Effector memory CD4-positive, alpha-beta T cell (primary cell): ENCODE results near the gene ELOA2.
"Not testable (repeated sequence)": the region's sequence is repeated elsewhere in the genome, so short reads cannot be mapped to it uniquely, and the experiment has no call there.

Source experiments
- DNase-seq, 3 donors: peaks; one replicate each; pipeline ENCODE4 v3.0.0-alpha.2; 2020
- H3K27ac ChIP-seq: 2 replicates; pipeline ENCODE4 v1.7.0; 2013; ENCODE audit warnings: mild to moderate bottlenecking, low read length, moderate library complexity; ENCODE audit not compliant: insufficient read depth, poor library complexity, severe bottlenecking
- H3K27me3 ChIP-seq: replicated peaks from 2 replicates; pipeline ENCODE4 v1.7.0; 2013; ENCODE audit warnings: mild to moderate bottlenecking, low read length; ENCODE audit not compliant: insufficient read depth, control insufficient read depth, poor library complexity, severe bottlenecking
- H3K36me3 ChIP-seq: 2 replicates; pipeline ENCODE4 v1.7.0; 2013; ENCODE audit warnings: mild to moderate bottlenecking, low read length, moderate library complexity; ENCODE audit not compliant: control insufficient read depth, insufficient read depth
- H3K4me1 ChIP-seq: 2 replicates; pipeline ENCODE4 v1.7.0; 2013; ENCODE audit warnings: low read length, mild to moderate bottlenecking; ENCODE audit not compliant: control insufficient read depth, insufficient read depth, poor library complexity, severe bottlenecking
- H3K4me3 ChIP-seq: 2 replicates; pipeline ENCODE4 v1.7.0; 2013; ENCODE audit warnings: low read length, low read depth, mild to moderate bottlenecking; ENCODE audit not compliant: insufficient read depth, poor library complexity, severe bottlenecking
- H3K9me3 ChIP-seq: 2 replicates; pipeline ENCODE4 v1.7.0; 2013; ENCODE audit warnings: mild to moderate bottlenecking, low read length, moderate library complexity; ENCODE audit not compliant: control insufficient read depth

ELOA2 gene

GRCh38 chr18:47023769-47024465, 11.5 kb downstream of the ELOA2 start:
- not testable (repeated sequence) for H3K36me3 ChIP-seq, H3K4me3 ChIP-seq, H3K27me3 ChIP-seq, H3K4me1 ChIP-seq, H3K27ac ChIP-seq, H3K9me3 ChIP-seq, DNase-seq

GRCh38 chr18:47022821-47023220, 12.6 kb downstream of the ELOA2 start:
- H3K9me3 ChIP-seq, DNase-seq, H3K27ac ChIP-seq, H3K27me3 ChIP-seq, H3K4me3 ChIP-seq, H3K36me3 ChIP-seq, H3K4me1 ChIP-seq: not testable (repeated sequence)

- DNase-seq, H3K4me3 ChIP-seq, H3K27me3 ChIP-seq, H3K4me1 ChIP-seq, H3K9me3 ChIP-seq, H3K36me3 ChIP-seq, H3K27ac ChIP-seq: not testable (repeated sequence)
Measured at GRCh38 chr18:47020757-47021156, 14.7 kb downstream of the ELOA2 start.

GRCh38 chr18:47019870-47020269, 15.6 kb downstream of the ELOA2 start:
- not testable (repeated sequence) for H3K27ac ChIP-seq, H3K27me3 ChIP-seq, H3K9me3 ChIP-seq, DNase-seq, H3K4me3 ChIP-seq, H3K36me3 ChIP-seq, H3K4me1 ChIP-seq
